A673 (cell line): ENCODE results near the gene CASD1.

Experiments
- CTCF ChIP-seq: fragments of 300-800, 200-600 bp; sonication (generic); conservative IDR thresholded peaks from 2 replicates; pipeline ENCODE4 v1.5.1; 2017; ENCODE audit warnings: low read depth, mild to moderate bottlenecking, antibody characterized with exemption, low read length, moderate library complexity, mixed read lengths
- EZH2 ChIP-seq: fragments of 200-600 bp; sonication (generic); IDR thresholded peaks from 2 replicates; pipeline ENCODE4 v1.6.1; 2017; ENCODE audit warnings: borderline replicate concordance, low read depth, mild to moderate bottlenecking, mixed read lengths, antibody characterized with exemption, low read length; ENCODE audit not compliant: poor library complexity, severe bottlenecking

DNA sequence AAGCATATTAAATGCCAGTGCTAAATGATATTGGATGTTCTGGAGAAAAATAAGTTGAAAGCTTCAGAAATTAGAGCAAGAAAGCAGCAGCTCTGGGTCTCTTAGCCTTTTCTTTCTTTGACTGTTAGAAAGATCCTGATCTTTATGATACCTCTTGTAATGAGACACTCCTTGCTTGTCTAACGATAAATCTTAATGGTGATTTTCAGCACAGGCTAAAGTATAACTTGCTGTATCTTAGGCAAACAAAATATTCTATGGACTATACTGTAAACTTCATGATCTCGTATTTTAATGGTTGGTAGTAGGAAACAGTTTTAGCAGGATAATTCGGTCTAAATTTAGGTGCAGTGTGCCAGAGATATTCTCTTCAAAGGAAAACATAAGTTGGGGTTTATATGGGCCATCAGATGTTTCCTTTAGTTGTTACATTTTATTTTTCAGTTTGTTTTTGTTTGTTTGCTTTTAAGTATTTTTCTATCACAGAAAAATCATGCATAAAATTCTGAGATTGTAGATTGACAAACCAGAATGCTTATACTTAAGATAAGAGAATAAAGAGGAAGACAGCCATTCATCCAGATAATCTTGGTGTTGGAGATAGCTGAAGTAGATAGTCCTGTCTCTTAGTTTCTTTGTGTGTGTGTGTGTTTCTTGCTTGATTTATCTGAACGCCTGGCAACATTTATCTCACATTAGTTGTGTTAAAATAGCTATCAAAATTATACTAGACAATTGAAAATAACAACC is 4.7 kb downstream of the CASD1 start:
- no peak for TF ChIP-seq CTCF
- TF ChIP-seq EZH2, result no peak
